Astrocyte (in vitro differentiated cells and primary cell): ENCODE results near the gene FCN2.

Experiments used
- CTCF ChIP-seq: IDR thresholded peaks from 2 replicates; pipeline ENCODE4 v1.5.1; 2011; ENCODE audit warnings: low read depth, mild to moderate bottlenecking, inconsistent platforms, low read length, moderate library complexity; ENCODE audit not compliant: insufficient read depth
- EZH2 ChIP-seq: IDR thresholded peaks from 2 replicates; pipeline ENCODE4 v1.6.1; 2012; ENCODE audit warnings: mild to moderate bottlenecking, low read length, inconsistent platforms; ENCODE audit not compliant: insufficient read depth

GRCh38 chr9:134898319-134898718 lies 17.7 kb downstream of the FCN2 start:
- no peak for TF ChIP-seq CTCF
- TF ChIP-seq EZH2 = no peak
